NCI-H2029 (cell line): ENCODE data around the gene TMEM235.

Experiments used
- DNase-seq: peaks from one replicate; lab custom pipeline; 2025; lab: John Stamatoyannopoulos, UW

Gene TMEM235

DNA sequence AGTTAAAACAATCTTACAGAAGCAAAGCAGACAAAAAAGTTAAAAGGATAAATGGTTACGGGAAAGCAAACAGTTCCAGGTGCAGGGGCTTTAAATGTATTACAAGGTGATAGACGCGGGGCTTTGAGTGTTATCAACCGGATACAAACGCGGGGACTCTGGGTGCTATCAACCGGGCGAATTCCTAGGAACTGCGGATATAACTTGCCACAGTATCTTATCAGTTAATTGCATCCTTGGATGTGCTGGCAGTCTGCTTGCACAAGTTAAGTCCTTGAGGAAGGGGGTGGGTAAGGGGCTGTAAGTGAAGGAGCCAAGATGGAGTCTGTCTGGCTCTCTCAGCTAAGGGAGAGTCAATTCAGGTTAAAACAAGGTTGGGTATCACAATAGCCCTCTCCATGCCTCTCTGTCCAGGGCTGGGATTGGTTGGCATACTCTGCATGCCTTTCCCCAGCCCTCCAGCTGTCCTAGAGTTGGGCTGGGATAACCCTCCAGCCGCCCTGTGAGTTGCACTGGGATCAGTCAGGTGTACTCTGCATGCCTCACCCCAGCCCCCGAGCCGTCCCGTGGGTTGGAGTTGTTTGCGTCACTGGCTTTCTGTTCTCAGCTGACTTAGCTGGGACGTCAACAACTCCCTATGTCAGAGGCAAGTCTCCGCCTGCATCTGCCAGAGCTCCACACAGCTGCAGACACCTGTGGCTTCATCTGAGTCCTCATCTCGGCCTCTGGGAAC lies 40.9 kb downstream of the TMEM235 start:
- DNase-seq = no peak

DNA sequence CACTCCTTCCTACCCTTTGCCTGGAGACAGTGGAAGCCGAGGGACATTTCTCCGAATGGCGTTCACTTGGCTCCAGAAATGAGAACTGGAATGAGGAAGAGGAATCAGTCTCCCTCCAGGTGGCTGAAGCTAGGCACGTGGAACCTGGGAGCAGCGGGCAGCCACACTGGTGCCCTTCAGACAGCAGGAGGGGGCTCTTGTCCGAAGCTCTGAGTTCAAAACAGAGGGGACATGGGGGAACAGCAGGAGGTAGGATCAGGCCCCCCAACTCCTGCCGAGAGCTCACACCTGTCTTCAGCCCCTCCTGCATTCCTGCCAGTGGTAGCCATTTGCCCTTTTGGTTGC lies 41.5 kb downstream of the TMEM235 start:
- no peak for DNase-seq

- no peak for DNase-seq
Observed at GRCh38 chr17:78273813-78274212, 42.4 kb downstream of the TMEM235 start.

DNA sequence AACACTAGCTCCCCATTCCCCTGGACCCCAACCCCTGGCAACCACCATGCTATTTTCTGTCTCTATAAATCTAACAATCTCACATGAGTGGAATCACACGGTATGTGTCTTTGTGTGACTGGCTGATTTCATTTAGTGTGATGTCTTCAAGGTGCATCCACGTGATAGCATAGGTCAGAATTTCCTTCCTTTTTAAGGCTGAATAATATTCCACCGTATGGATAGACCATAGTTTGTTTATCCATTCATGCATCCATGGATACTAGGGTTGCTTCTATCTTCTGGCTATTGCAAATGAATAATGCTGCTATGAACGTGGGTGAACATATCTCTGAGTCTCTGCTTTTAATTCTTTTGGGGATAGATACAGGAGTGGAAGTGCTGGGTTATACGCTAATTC lies 43.9 kb downstream of the TMEM235 start:
- no peak for DNase-seq

DNA sequence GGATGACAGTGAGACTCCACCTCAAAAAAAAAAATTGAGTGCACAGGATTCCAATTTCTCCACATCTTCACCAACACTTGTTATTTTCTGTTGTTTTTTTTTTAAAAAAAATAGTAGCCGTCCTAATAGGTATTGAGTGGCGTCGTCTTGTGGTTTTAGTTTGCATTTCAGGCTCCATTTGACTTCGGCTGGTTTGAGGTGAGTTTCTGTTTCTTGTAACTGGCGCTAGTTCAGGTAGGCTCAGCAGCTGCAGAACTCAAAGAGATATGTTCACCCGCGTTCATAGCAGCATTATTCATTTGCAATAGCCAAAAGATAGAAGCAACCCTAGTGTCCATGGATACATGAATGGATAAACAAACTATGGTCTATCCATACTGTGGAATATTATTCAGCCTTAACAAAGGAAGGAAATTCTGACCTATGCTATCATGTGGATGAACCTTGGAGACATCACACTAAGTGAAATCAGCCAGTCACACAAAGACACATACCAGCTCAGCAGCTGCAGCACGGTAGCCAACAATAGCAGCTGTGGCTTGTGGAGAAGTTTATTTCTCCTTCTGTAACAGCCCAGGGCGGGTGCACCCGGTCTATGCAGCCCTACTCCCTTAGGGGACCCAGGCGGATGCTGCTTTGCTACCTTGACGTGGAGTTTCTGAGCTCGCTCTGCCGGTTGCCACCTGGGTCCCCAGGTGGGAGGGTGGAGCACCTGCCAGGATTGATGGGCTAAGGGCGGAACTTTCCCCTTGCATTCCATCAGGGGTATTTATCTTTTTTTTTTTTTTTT lies 44.9 kb downstream of the TMEM235 start:
- DNase-seq = no peak

DNA sequence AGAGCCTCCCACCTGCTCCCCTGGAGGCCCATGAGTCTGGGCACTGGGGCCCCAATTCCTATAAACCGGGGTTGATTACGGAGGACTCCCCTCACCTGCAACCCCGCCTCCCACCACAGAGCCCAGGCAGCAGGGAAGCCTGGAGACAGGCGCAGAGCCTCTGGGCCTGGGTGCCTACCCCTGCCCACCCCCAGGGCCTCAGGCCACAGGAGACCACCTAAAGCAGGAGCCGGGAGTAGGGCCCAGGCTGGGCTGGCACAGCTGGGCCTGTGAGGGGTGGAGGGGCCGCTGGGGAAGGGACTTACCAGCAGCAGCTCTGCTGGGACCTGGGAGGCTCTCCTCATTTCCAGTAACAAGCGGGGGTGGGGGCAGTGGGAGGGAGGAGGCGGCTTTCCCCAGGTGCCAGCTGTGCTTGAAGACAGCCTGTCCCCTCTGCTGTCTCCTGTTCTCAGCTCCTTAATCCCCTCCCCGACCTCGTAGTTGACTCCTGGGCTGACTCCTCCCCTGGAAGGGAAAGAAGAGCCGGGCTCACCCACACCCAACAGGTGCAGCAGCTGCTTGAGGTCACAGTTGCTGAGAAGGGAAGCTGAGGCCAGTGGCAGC lies 46.8 kb downstream of the TMEM235 start:
- DNase-seq = peak; percentile 69

DNA sequence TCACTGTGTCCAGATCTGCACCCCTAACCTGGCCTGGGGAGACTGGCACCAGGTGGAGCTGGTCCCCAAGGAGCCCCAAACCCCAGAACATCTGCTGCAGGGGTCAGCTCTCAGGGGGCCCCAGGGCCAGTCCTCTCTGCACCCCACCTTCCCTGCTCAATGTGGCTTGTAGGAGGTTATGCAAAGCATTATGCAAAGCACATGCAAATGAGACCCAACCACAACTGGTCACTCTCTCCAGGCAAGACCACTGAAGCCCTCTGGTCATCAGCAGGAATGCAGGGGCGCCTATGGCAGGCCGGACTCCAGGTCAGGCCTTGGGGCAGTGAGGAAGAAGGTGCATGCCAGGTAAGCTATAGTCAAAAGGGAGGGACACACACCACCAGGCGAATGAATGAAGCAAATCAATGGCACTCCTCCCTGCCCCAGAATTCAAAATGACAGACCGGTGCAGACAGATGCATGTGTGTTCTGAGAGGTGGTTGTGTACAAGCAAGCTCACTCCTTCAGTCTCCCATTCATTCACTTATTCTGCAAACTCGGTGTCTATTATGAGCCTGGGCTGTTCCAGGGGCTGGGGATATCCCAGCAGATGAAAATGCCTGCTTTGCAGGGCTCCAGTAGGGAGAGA lies 48.0 kb downstream of the TMEM235 start:
- no peak for DNase-seq

DNA sequence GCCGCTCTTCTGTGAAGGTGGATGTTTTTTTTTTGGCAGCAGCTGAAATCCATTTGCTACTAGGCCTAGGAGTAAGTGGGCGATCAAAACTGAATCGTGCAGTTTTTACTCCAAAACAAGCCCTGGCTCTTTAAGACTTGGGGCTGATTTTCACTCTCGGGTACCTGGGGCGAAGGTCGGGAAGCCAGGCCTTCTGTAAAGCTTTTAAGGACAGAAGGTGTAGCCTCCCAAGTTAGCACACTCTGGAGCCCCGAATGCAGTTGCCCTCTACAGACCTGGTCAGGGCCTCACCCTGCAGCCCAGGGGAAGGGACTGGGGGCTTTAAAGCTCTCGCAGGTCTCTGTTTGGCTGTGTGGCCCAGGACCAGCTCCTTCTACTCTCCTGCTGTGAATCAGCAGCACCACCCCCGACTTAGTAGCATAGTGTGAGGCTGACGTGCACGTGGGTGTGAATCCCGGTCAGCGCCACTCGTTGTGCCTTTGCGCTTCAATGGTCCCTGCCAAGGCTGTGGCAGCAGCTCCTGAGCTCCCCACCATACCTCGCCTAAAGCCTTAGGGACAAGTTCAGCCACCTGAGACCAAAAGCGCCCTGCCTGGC lies 49.9 kb downstream of the TMEM235 start:
- DNase-seq = no peak

- DNase-seq = no peak
Observed at GRCh38 chr17:78284146-78284545, 52.7 kb downstream of the TMEM235 start.

DNA sequence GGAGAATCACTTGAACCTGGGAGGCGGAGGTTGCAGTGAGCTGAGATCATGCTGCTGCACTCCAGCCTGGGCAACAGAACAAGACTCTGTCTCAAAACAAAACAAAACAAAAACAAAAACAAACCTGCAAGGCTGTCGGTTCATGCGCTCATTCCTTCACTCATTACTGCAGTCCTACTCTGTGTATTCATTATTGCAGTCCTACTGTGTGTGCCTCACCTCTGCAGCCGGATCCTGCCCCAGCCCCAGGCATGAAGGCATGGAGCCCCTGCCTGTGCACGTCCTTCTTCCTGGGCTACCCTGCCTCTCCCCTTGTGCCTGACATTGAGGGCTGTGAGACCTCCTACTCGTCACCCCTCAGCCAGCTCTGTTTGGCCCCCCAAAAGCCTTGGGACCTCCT lies 57.6 kb downstream of the TMEM235 start:
- DNase-seq = no peak

DNA sequence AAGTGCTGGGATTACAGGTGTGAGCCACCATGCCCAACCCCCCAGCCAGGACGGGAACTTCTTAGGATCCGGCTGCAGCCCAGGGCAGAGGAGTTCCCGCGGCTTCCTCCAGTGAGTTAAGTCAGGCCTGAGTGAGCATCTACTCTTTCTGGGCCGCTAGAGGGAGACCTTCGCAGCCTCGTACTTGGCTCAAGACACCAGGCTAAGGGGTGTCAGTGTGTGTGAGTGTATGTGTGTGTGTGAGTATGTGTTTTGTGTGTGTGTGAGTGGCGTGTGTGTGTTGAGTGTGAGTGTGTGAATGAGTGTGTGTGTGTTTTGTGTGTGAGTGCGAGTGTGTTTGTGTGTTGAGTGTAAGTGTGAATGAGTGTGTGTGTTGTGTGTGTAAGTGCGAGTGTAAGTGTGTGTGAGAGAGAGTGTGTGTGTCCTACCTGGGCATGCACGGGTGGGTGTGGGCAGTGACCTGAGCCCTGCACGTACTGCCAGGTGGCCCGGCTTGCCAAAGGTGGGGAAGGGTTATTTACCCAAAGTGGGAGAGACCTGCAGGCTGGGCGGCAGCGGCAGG lies 58.5 kb downstream of the TMEM235 start:
- peak; percentile 60 for DNase-seq
